NCI-H1417 treated with DMSO at 0.1 percent for 48 hours (cell line): ENCODE measurements around the gene MOSPD2.

ENCODE experiments used
- DNase-seq: peaks from one replicate; lab custom pipeline; 2025; lab: John Stamatoyannopoulos, UW

MOSPD2 gene

DNA sequence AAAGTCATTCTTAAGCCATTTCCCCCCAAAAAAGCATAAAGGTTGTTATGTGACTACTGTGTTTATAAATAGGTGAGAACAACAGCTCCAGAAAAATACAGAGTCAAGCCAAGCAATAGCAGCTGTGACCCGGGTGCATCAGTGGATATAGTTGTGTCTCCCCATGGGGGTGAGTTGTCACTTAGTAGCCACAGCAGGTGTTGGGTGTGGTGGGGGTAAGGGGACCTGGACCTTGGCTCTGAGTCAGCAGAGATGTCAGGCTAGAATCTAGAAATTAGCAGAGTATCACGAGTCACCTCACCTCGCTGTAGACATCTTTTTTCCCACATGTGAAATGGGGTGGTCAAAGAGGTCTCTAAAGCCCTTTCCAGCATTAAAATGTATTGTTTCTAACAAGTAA is 42.4 kb downstream of the MOSPD2 start:
- no peak for DNase-seq

- DNase-seq, result no peak
Measured at GRCh38 chrX:14916017-14916674, 42.9 kb downstream of the MOSPD2 start.

GRCh38 chrX:14919407-14919806 is 46.2 kb downstream of the MOSPD2 start:
- DNase-seq, result no peak

GRCh38 chrX:14920196-14920595 is 47.0 kb downstream of the MOSPD2 start:
- no peak for DNase-seq

DNA sequence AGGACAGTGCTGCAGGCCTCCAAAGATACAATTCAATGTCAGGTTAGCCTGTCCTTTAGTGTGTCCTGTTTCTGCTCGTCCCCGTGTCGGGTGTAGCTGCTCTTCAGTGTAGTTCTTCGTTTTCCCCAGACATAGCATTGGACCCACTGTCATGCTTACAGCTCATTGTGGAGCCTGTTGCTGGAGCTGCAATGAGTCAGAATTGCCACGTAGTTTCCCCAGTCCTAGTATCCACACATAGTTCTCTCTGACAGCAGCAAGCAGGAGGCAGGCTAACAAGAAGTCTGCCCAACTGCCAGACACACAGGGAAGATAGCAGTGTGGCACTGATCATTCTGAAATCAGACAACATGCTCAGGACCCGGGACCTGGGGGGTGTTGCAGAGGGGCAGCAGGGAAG is 49.2 kb downstream of the MOSPD2 start:
- DNase-seq, result no peak

DNA sequence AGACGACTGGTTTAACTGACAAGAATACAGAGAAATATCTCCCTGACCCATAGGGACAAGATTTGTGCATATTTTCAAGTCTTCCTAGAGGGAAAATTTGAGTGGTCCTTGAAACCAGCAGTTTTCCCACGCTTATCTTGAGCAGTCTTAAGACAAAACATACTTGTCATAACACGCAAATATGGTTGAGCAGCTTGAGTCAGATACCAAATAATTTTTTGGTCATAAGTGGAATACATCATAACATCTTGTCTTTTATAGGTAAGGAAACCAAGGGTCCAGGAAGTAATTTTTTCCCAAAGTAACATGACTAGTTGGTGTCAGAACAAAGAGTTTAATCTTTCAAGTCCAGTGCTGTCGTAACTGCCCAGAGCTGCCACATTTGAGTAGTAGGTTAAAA is 50.5 kb downstream of the MOSPD2 start:
- DNase-seq, result no peak

- DNase-seq, result no peak
Measured at GRCh38 chrX:14926471-14926870, 53.2 kb downstream of the MOSPD2 start.

DNA sequence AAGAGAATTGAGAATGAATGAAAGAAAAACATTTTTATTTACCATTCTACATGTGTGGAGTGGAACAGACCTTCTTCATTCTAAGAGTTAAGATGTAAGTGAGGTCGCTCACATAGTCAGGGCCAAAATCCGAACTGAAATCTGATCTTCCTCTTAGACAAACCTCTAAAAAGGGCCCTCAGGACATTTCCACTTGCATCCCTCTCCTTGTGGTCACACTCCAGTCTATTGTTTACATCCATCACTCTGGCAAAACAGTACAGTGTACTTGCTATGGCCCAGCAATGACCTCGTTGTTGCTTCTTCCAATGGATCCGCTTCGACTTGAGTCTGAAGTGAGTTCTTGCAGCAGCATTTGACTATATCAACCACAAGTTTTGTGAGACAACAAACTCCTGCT is 54.2 kb downstream of the MOSPD2 start:
- no peak for DNase-seq

GRCh38 chrX:14930663-14931062 is 57.4 kb downstream of the MOSPD2 start:
- no peak for DNase-seq

- DNase-seq, result no peak
Measured at GRCh38 chrX:14932136-14932535, 58.9 kb downstream of the MOSPD2 start.

DNA sequence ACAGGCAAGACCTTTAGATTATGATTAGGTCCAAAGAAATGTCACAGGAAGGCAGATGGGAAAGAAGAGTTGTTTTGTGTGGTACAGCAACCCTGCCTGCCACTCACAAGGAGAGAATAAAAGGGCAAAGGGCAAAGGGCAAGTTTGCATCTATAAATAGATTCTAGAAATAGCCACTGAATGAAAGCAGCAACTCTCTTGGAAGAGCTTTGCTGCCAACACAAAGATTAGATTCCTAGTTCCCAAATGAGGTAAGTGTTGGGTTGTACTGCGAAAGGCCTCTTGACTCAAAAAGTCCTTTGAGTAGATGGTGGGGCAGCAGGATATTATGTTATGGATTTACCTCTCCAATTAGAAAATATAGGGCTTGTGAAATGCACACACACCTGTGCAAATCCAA is 61.2 kb downstream of the MOSPD2 start:
- peak; percentile 3 for DNase-seq

GRCh38 chrX:14936561-14936960 is 63.3 kb downstream of the MOSPD2 start:
- DNase-seq, result no peak

DNA sequence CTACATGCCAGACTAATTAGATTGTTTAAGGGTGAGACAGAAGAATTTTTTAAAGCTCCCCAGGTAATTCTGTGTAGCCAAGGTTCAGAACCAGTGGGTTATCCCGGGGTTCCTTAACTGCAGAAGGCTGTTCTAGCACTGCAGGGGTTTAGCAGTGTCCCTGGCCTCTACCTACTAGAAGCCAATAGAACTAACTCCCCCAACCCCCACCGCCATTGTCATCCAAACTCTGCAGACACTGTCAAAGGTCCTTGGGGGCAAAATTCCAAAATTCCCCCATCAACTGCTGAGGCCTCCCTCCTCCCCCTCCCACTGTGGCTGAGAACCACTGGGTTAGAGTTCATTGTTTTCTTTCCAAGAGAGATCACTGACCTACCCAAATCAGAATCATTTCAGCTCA is 66.4 kb downstream of the MOSPD2 start:
- no peak for DNase-seq

DNA sequence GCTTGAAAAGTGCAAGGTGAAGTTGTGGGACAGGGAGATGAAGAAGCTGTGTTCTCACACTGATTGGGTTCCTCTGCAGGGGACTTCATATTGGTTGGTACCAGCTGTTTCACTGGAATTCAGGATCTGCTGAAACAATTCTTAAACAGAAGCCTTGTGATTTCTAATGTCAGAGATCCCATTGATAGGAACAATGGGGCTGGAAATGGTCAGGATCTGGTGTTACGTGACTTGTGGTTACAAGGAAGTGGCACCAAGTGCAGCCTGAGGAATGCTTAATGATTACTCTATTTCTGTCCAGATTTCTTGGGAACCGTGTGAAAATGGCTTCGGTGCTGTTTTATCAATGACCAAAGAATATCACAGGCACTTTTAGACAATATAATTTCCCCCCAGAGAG is 68.1 kb downstream of the MOSPD2 start:
- no peak for DNase-seq

DNA sequence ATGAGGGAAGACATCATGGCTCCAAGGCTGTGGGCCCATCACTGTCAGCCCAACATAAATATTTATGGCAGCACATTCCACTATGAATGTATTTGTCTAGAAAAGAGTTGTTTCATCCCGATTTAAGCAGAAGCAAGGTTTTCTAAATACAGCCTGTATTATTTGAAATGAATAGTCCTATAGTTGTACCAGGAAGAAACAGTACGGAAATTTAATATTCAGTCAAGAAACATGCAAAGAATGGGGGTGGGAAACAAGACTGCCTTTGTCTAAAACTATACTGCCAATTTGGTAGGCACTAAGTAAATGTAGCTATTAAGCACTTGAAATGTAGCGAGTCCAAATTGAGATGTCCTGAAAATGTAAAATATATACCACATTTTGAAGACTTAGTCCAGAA is 69.1 kb downstream of the MOSPD2 start:
- DNase-seq, result no peak

DNA sequence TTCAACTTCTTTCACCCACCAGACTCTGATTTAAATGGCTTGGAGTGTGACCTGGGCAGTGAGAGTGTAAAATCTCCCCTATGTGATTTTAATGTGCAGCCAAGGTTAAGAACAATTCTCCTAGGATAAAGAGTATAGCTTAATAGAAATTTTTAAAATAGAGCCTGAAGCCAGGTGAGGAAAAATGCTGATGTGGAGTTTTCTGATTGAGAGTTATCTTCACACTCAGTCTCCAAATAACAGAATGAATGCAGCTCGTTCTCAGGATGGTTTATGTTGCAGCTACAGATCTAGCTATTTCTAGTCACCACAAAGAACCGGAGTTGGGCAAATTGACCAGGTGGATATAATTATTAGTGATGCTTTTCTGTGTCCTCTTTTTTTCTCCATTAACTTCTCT is 70.7 kb downstream of the MOSPD2 start:
- DNase-seq, result no peak

DNA sequence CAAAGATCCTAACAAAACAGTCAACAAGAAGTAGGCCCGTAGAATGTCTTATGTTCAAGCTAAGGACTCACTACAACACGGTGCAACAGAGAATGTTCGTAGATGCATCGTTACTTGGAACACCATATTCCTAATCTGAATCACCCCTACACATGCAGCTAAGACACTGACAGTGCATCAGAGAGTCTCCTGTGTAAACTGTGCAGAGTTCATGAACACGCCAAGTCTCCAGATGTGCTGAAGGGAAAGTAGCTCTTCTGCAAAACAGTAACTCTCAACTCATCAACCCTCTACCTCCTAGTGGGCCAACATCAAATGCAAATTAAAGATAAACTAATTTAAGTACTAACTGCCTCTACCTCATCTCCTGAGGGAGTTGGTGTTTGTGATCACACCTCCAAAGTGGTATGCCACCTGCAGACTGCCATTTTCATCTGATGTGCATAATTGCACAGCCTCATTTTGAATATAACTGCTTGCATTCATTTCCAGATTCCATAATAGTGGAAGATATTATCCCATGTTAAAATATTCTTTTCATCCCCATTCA is 73.5 kb downstream of the MOSPD2 start:
- DNase-seq, result no peak

GRCh38 chrX:14948691-14949090 is 75.5 kb downstream of the MOSPD2 start:
- no peak for DNase-seq

DNA sequence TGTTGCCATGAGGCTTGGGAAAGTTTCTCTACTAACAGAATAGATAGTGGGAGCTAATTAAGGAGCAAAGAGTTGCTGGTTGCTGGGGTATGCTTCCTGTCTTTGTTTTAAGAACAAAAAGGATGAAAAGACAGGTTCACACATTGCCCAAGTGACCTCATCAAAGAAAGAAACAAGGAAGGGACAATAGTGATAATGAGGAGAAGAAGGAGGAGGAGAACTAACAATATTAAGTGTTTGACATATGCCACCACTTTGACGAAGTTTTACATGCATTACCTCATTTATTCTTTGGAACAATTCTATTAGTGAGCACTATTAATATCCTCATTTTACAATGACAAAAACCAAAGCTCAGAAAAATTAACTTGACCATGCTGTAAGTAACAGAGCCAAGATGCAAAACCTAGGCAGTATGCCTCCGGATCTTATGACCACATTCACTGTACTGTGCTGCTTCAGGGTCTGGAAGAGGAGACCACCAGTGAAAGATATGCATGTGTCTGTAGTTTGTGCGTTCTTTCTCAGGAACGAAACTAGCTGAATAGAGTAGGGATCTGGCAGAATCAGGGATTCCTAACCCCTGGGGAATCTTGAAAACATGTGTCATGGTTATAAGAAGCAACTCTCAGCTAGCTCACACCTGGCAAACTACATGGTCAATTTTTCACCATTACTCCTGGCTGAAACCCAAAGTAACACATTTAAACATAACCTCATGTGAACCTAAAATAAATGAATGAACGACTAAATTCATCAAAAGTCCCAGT is 83.8 kb downstream of the MOSPD2 start:
- no peak for DNase-seq

- DNase-seq, result no peak
Measured at GRCh38 chrX:14963447-14964236, 90.4 kb downstream of the MOSPD2 start.

DNA sequence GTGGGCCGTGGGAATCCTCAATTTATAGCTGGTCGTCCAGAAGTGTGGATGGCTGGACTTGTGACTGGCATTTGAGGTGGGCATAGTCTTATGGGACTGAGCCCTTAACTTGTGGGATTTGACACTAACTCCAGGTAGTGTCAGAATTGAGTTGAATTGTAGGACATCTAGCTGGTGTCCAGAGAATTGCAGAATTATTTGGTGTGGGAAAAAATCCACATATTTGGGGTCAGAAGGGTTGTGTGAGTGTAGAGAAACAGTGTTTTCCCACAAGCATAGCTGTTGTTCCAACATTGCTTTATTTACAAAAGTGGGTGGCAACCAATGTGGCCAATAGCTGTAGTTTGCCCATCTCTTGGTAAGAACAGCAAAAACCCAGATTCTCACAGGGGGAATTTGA is 91.3 kb downstream of the MOSPD2 start:
- no peak for DNase-seq
